ENCODE results near the gene FMOD. TPM values are rescaled to one million over a fixed set of nuclear protein-coding genes. Genes with fewer than 3 reads are reported as not detected.

The FMOD gene
- 1 to 10 TPM; 3.2 to 3.3 TPM for total RNA-seq

DNA sequence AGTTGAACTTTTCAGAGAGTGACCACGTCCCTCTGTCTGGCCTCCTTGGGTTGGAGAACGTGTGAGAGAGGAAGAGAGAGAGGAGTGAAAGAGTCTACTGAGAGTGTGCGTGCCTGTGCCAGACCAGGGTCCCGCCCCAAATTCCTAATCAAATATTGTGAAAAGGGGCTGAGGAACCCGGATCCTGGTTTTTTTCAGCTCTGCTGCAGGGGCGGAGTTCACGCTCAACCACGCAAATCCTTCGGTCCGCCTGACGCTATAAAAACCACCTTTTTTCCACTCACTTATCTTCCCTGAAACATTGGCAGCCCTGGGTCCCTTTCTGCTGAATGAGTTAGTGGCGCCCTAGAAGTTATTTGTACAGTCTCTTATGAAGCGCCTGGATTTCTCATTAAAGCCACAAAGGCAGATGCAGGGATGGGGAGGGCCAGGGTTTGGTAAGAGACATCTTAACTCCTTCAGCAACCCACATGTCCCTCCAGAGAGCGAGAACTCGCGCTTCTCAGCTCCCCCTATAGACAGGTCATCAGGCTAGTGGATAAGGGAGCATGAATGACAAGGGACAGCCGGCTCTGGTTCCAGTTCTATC is at the start of gene FMOD:
FMOD (minus strand) TSS at position 86 of the 589 bp plus-strand sequence. CDS start 2,852 bp downstream, outside the sequence.
- no peaks in the 10 kb centered on the region for H3K36me3 Mint-ChIP-seq

DNA sequence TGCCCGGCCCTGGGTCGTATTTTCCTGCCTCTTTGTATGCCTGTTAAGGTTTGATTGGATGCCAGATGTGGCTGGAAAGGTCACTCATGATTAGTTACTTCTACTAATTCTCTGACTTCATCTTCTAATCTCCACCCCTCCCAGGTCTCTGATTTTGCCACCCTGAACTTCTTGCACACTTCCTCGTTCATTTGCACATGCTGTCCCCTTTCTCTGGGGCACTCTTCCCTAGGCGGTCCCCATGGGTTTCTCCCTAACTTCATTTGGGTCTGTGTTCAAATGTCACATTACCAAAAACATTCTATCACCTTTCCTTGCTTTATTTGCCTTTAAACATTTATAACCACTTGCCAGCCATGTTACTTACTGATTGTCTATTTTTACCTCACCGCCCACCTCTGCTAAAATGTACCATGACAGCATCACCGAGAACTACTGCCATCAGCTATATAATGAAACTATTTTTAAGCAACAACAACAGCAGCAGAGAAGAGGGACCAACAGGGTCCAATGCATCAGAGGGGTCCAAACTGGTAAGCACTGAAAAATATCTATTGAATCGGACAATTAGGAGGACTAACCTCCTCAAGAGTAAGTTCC is 45.8 kb upstream of the FMOD start:
- Mint-ChIP-seq H3K36me3 (no peaks in the 10 kb centered on the region), H3K27ac (no peak overlapping the region), H3K4me1 (no peaks in the 10 kb centered on the region), H3K4me3 (no peak overlapping the region), H3K27me3 (peaks cover 31% of the 10 kb centered on the region), H3K9me3 (peaks cover 6% of the 10 kb centered on the region)
- DNase-seq, result no peak

More for the DNA sequence above, at the start of gene FMOD:
- Mint-ChIP-seq H3K4me3 (peak within 1 kb of the TSS; percentile 63), H3K9me3 (no peaks in the 10 kb centered on the region), H3K27me3 (peaks cover 19% of the 10 kb centered on the region), H3K4me1 (peaks cover 17% of the 10 kb centered on the region), H3K27ac (peak within 1 kb of the TSS; percentile 53)
- peak; percentile 12 for DNase-seq

DNA sequence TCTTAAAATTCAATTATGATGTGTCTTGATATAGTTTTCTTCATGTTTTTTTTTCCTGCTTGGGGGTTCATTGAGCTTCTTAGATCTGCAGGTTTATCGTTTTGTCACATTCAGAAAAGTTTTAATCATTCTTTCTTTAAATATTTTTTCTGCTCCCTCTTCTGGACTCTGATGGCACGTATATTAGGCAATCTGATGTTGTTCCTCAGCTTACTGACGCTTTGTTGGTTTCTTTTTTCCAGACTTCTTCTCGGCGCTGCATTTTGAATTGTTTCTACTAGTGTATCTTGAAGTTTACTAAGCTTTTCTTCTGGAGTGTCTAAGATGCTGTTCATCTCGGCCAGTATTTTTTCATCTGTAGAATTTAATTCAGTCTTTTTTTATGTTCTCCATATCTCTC is 44.8 kb upstream of the FMOD start:
- peaks cover 31% of the 10 kb centered on the region for H3K27me3 Mint-ChIP-seq
- H3K9me3 Mint-ChIP-seq, result peaks cover 6% of the 10 kb centered on the region
- no peak overlapping the region for H3K4me3 Mint-ChIP-seq
- H3K4me1 Mint-ChIP-seq, result no peaks in the 10 kb centered on the region
- no peaks in the 10 kb centered on the region for H3K36me3 Mint-ChIP-seq
- no peak for DNase-seq
- no peak overlapping the region for H3K27ac Mint-ChIP-seq

DNA sequence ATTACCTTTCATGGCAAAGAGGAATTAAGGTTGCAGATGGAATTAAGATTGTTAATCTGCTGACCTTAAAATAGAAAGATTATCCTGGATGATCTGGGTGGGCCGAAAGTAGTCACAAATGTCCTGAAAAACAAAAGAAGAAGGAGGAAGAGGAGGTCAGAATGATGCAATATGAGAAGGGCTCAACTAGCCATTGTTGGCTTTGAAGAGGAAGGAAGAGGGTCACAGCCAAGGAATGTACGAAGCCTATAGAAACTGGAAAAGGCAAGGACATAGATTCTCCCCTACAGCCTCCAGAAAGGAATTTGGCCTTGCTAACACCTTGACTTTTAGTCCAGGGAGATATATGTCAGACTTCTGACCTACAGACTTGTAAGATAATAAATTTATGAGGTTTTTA is 39.4 kb upstream of the FMOD start:
- no peaks in the 10 kb centered on the region for H3K4me1 Mint-ChIP-seq
- no peak for DNase-seq
- peaks cover 31% of the 10 kb centered on the region for H3K27me3 Mint-ChIP-seq
- no peaks in the 10 kb centered on the region for H3K36me3 Mint-ChIP-seq
- no peak overlapping the region for H3K27ac Mint-ChIP-seq
- H3K4me3 Mint-ChIP-seq, result no peak overlapping the region
- peaks cover 6% of the 10 kb centered on the region for H3K9me3 Mint-ChIP-seq

DNA sequence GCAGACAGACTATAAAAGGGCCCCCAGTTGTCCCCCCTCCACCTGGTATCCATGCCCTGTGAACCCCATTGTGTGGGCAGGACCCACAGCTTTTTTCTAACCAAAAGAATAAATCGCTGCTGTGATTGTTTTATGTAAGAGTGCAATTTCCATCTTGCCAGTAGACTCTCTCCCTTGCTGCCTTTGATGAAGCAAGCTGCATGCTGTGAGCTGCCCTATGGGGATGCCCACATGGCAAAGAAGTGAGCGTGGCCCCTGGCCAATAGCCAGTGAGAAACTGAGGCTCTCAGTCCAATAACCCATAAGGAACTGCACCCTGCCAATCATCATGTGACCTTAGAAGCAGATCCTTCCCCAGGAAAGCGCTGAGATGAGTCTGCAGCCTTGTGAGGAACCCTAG is 37.8 kb upstream of the FMOD start:
- H3K9me3 Mint-ChIP-seq, result peaks cover 6% of the 10 kb centered on the region
- H3K36me3 Mint-ChIP-seq, result no peaks in the 10 kb centered on the region
- peaks cover 35% of the 10 kb centered on the region for H3K27me3 Mint-ChIP-seq
- DNase-seq, result no peak
- H3K4me3 Mint-ChIP-seq, result no peak overlapping the region
- no peak overlapping the region for H3K27ac Mint-ChIP-seq
- no peaks in the 10 kb centered on the region for H3K4me1 Mint-ChIP-seq

DNA sequence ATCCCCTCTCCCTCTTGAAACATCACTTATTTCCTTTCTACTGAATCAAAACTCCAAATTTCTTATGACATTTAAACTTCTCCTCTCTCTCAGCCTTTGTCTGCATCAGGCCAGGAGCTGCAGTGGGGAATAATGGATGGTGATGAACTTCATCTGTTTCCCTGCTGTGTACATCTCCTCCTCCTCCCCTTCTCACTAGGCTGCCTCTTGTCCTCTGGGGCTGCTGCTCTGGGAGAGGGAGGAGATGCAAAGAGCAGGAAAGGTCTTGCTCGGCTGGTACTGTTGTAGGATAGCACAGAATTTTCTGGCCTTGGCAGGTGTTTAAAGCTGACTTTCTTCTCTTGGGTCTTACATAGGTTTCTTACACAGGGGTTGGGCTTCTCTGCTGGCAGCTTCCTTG is 31.1 kb upstream of the FMOD start:
- Mint-ChIP-seq H3K36me3 (no peaks in the 10 kb centered on the region), H3K4me1 (peaks cover 5% of the 10 kb centered on the region), H3K4me3 (no peak overlapping the region), H3K27ac (no peak overlapping the region), H3K27me3 (peaks cover 14% of the 10 kb centered on the region), H3K9me3 (no peaks in the 10 kb centered on the region)
- DNase-seq, result no peak

DNA sequence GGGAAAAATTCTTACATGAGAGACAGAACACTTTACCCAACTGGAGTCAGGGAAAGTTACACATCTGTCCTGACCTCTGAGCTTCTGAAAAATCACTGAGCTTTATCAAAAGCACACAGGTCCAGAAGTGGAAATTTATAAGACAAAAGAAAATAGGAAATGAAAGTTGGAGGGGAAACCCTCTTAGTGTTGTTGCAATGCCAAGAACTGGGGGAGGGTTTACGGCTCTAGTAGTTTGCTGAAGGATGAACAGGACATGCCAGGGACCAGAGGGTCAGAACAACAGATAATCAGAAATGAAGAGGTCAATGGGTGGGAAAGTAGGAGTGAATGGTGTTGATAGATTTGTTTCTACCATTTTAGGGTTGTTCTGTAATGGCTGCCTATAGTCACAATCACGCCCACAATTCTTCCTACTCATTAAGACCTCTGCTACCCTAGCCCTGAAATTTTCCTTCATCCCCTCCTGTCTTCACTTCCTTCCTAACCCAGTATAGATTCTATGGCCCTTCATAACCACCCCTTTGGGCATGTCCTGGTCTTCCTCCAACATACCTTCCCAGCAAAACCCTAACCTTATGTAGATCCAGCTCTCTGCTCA is 30.3 kb upstream of the FMOD start:
- Mint-ChIP-seq H3K27ac (no peak overlapping the region), H3K27me3 (peaks cover 13% of the 10 kb centered on the region), H3K36me3 (no peaks in the 10 kb centered on the region), H3K4me3 (no peak overlapping the region), H3K9me3 (no peaks in the 10 kb centered on the region), H3K4me1 (peaks cover 5% of the 10 kb centered on the region)
- DNase-seq, result no peak

DNA sequence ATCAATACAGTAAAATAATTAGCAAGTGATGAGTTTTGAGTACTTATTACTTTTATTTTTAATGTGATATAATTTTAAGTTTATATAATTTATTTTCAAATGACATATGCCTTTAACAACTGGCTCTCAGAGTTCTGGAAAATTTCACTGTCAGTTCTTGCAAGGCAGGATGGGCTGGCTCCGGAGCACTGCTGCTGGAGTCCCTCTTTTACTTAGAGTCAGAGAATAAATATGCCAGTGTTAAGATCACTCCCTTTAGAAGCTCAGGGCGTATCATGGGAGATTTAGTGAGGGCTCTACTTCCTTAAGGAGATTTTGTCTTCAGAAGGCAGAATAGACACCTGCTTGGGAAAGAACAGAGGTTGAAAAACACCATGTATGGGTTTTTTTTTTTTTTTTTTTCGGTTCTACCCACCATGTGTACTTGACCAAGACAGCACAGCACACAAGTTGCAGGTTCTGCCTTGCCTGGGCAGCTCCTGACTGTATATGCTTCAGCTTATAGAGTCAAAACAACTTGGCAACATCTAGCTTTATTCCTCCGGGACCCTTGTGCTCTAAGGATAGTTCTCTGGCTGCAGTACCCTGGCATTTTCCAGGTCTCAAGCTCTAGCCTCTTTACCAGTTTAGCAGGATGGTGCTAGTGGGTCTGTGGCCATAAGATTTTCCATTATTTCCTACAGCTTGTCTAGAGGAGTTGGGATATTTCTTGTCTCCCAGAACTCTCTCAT is 29.7 kb upstream of the FMOD start:
- no peak overlapping the region for H3K4me3 Mint-ChIP-seq
- H3K9me3 Mint-ChIP-seq, result no peaks in the 10 kb centered on the region
- no peaks in the 10 kb centered on the region for H3K36me3 Mint-ChIP-seq
- peaks cover 12% of the 10 kb centered on the region for H3K27me3 Mint-ChIP-seq
- DNase-seq, result no peak
- H3K27ac Mint-ChIP-seq, result no peak overlapping the region
- peaks cover 5% of the 10 kb centered on the region for H3K4me1 Mint-ChIP-seq

DNA sequence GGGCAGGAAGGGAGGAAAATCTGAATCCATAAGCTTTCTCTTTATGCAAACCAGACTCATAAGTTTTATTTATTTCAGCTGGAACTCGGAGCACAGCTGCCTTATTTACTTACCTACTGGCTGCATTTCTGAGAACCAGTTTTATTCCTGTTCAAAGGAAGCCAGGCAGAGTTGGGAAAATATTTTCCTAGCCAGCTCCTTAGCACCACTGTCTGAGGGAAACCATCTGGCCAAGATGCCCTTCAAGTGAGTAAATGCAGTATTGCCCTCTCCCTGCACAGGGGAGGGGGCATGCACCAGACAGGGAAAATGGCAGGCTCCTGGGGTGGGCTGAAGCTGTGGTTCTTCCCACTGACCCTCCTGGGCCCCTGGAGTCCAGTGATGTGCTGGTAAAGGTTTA is 28.9 kb upstream of the FMOD start:
- Mint-ChIP-seq H3K4me3 (no peak overlapping the region), H3K4me1 (peaks cover 5% of the 10 kb centered on the region), H3K9me3 (no peaks in the 10 kb centered on the region), H3K27ac (no peak overlapping the region), H3K36me3 (no peaks in the 10 kb centered on the region), H3K27me3 (peaks cover 9% of the 10 kb centered on the region)
- DNase-seq, result no peak

DNA sequence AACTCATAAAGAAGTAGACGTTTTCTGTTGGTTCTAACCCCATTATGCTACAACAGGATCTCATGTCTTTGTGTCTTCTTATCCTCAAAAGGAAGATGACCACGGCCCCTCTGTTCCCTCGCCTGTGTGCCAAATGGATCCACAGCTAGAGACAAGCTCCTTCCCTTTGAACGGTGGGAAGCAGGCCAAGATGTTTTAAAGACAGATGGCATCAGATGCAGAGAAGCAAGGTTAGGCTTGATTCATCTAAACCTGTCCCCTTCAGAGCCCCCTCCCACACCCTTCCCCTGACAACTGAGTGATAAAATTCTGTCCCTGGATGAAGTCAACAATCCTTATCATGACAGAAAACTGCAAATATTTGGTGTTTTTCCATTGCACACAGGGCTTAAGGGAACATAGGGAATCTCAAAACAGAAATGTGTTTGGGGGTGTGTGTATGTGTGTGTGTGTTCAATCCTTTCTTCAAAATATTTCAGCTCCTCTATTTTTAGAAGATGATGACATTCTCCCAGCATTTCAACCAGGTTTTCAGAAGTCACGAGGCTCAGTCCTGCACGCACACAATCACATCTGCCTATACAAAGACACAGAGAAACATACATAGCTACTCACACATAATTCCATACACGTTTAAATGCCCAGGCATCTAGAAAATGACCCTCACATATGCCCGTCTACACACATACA is 27.8 kb upstream of the FMOD start:
- no peaks in the 10 kb centered on the region for H3K36me3 Mint-ChIP-seq
- DNase-seq, result no peak
- H3K27ac Mint-ChIP-seq, result no peak overlapping the region
- H3K9me3 Mint-ChIP-seq, result no peaks in the 10 kb centered on the region
- peaks cover 5% of the 10 kb centered on the region for H3K4me1 Mint-ChIP-seq
- no peak overlapping the region for H3K4me3 Mint-ChIP-seq
- peaks cover 5% of the 10 kb centered on the region for H3K27me3 Mint-ChIP-seq

DNA sequence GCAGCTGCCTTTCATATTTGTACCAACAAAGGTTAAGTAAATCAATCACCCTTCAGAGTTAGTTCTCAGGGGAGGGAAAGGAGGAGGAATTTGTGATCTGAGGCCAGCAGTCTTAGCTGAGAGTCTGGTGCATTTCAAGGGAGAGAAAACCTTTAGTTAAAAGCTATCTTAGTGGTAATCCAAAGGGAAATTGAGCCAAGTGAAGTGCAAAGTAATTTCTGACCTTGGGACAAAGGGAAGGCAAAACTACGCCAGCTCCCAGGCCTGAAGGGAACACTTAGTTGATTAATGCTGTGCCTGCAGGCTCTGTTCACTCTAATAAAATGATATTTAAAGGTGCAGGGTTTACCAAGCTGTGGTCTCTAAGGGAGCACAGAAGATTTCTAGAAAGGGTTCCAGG is 23.1 kb upstream of the FMOD start:
- DNase-seq, result no peak
- Mint-ChIP-seq H3K4me3 (no peak overlapping the region), H3K4me1 (no peaks in the 10 kb centered on the region), H3K27me3 (no peaks in the 10 kb centered on the region), H3K36me3 (no peaks in the 10 kb centered on the region), H3K9me3 (no peaks in the 10 kb centered on the region), H3K27ac (no peak overlapping the region)

DNA sequence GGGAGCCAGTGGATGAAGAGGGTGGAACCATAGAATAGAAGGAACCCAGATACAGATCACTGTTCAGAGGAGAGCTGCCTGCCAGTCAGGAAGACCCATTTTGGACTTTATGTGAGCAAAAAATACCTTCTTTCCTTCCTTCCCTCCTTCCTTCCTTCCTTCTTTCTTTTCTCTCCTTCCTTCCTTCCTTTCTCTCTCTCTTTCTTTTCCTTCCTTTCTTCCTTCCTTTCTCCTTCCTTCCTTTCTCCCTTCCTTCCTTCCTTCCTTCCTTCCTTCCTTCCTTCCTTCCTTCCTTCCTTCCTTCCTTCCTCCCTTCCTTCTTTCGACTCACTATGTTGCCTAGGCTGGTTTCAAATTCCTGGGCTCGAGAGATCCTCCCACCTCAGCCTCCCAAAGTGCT is 22.1 kb upstream of the FMOD start:
- no peaks in the 10 kb centered on the region for H3K4me1 Mint-ChIP-seq

DNA sequence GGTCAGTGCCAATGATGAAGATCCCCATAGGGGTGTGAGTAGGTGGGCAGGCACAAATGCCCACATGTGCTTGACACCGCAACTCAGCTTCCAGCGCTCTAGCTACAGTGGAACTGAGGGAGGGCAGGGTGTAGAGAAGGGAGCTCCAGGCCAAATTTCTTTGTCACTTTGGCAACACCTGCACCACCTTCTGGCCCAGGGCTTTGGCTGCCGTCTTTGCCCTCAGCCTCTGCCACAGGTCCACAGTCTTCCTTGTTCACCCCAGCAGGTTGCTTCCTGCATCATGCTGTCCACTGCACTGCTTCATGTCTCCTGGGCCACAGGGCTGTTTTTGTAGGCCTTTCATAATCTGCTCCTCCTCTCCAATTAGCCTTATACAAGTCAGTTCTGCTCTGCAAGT is 20.4 kb upstream of the FMOD start:
- no peak overlapping the region for H3K4me3 Mint-ChIP-seq
- no peak overlapping the region for H3K27ac Mint-ChIP-seq
- no peaks in the 10 kb centered on the region for H3K36me3 Mint-ChIP-seq
- no peaks in the 10 kb centered on the region for H3K27me3 Mint-ChIP-seq
- H3K9me3 Mint-ChIP-seq, result no peaks in the 10 kb centered on the region
- DNase-seq, result no peak
- H3K4me1 Mint-ChIP-seq, result no peaks in the 10 kb centered on the region

More for the DNA sequence above, 22.1 kb upstream of the FMOD start:
- Mint-ChIP-seq H3K36me3 (no peaks in the 10 kb centered on the region), H3K4me3 (no peak overlapping the region), H3K27me3 (no peaks in the 10 kb centered on the region), H3K27ac (no peak overlapping the region), H3K9me3 (no peaks in the 10 kb centered on the region)
- DNase-seq, result no peak

DNA sequence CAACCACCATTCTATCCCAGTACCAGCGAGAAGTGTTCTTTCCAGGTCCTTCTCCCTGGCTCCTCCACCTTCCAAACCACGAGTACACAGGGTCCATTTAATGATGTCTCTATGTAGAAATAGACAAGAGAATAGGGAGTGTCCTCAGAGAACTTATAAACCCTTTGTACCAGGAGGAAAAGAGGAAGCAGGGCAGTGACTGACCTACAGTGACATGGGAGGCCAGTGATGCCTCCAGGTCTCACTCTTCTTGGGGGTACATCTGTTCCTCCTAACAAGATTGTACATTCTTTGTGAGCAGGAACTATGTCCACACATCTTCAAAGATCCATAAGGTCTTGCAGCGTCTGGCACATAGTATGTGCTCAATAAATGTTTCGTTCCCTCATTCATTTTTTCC is 18.7 kb upstream of the FMOD start:
- H3K27me3 Mint-ChIP-seq, result peaks cover 5% of the 10 kb centered on the region
- H3K9me3 Mint-ChIP-seq, result no peaks in the 10 kb centered on the region
- no peak overlapping the region for H3K27ac Mint-ChIP-seq
- no peaks in the 10 kb centered on the region for H3K4me1 Mint-ChIP-seq
- DNase-seq, result no peak
- no peak overlapping the region for H3K4me3 Mint-ChIP-seq
- H3K36me3 Mint-ChIP-seq, result no peaks in the 10 kb centered on the region

Measured in activated naive CD8-positive, alpha-beta T cell treated with anti-CD3 and anti-CD28 coated beads for 36 hours (primary cell).